K562 (cell line): ENCODE results near the gene ACTN1.

ENCODE experiments used
- ATF7 ChIP-seq: fragments of 450-650 bp; IDR thresholded peaks from 2 replicates; pipeline ENCODE4 v1.7.1; 2014; ENCODE audit warnings: mild to moderate bottlenecking, moderate library complexity
- CSDE1 ChIP-seq, 2 experiments: fragments of 450-650 bp; IDR thresholded peaks; 2 replicates each; pipeline ENCODE4 v1.6.1; 2016; ENCODE audit warnings: mild to moderate bottlenecking in 1 of 2
- CTCF ChIP-seq, 3 experiments: IDR thresholded peaks in 2 of 3; conservative IDR thresholded peaks in 1 of 3; 2 replicates each; pipeline ENCODE4 v1.5.1; 2011 to 2012; ENCODE audit warnings: low read length in 3 of 3, mild to moderate bottlenecking in 3 of 3, control low read depth in 2 of 3, improper control_type of control experiment in 1 of 3, inconsistent platforms in 1 of 3, low read depth in 1 of 3, mixed read lengths in 1 of 3, moderate library complexity in 1 of 3; ENCODE audit not compliant: insufficient read depth in 2 of 3
- E2F1 ChIP-seq: sonication (generic); formaldehyde crosslinking; IDR thresholded peaks from 2 replicates; pipeline ENCODE4 v1.8.1; 2023; ENCODE audit warnings: mild to moderate bottlenecking, missing genetic modification reagents, moderate library complexity
- HOXB6 ChIP-seq: fragments of 250-450 bp; sonication (Bioruptor Pico); IDR thresholded peaks from 2 replicates; pipeline ENCODE4 v1.5.1; 2022; ENCODE audit warnings: mild to moderate bottlenecking, borderline replicate concordance
- KDM1A ChIP-seq, 2 experiments: fragments of 450-650 bp; IDR thresholded peaks; 2 replicates each; pipeline ENCODE4 v1.6.1; 2016; ENCODE audit warnings: mild to moderate bottlenecking in 2 of 2
- MECOM ChIP-seq: fragments of 250-450 bp; sonication (Bioruptor Pico); IDR thresholded peaks from 2 replicates; pipeline ENCODE4 v1.8.0; 2022; ENCODE audit warnings: inconsistent platforms
- MLLT1 ChIP-seq, 2 experiments: fragments of 450-650 bp; IDR thresholded peaks; 2 replicates each; pipeline ENCODE4 v1.6.1; 2016
- POLR2G ChIP-seq: fragments of 200-400 bp; formaldehyde crosslinking; IDR thresholded peaks from 2 replicates; pipeline ENCODE4 v1.6.1; 2017; ENCODE audit warnings: low read depth, mild to moderate bottlenecking, antibody characterized with exemption, low read length, moderate library complexity
- ZFP36 ChIP-seq: fragments of 150-350 bp; IDR thresholded peaks from 2 replicates; pipeline ENCODE4 v1.6.1; 2018; ENCODE audit warnings: low read length, low read depth; ENCODE audit not compliant: partially characterized antibody
- ZNF668 ChIP-seq: fragments of 250-450 bp; sonication (Bioruptor Pico); IDR thresholded peaks from 2 replicates; pipeline ENCODE4 v1.8.0; 2022; ENCODE audit warnings: mild to moderate bottlenecking, inconsistent platforms

GRCh38 chr14:68969278-68970033, 9.6 kb downstream of the ACTN1 start:
- no peak for TF ChIP-seq E2F1
- TF ChIP-seq HOXB6: no peak
- TF ChIP-seq CTCF (IDR thresholded peaks at IDR 0.05 in 2 of 3, conservative IDR thresholded peaks at IDR 0.05 in 1 of 3; ENCODE audit: insufficient read depth in 2 of 3, low read depth in 1 of 3, low read length in 3 of 3): no peak
- TF ChIP-seq MLLT1 (IDR thresholded peaks at IDR 0.05): no peak
- TF ChIP-seq CSDE1 (IDR thresholded peaks at IDR 0.05): no peak
- TF ChIP-seq MECOM: no peak
- TF ChIP-seq ATF7: no peak
- TF ChIP-seq POLR2G: no peak
- TF ChIP-seq ZFP36: no peak
- no peak for TF ChIP-seq ZNF668
- TF ChIP-seq KDM1A (IDR thresholded peaks at IDR 0.05): no peak
